K562 (cell line): ENCODE data around the gene DIAPH3. TPM values are rescaled to one million over a fixed set of nuclear protein-coding genes. Genes with fewer than 3 reads are reported as not detected.

Experiments used
- CBFA2T2 ChIP-seq: fragments of 450-650 bp; conservative IDR thresholded peaks from 2 replicates; pipeline ENCODE4 v1.6.1; 2017; ENCODE audit warnings: mild to moderate bottlenecking
- CXXC5 ChIP-seq: fragments of 250-450 bp; sonication (Bioruptor Pico); IDR thresholded peaks from 2 replicates; pipeline ENCODE4 v1.8.0; 2022; ENCODE audit warnings: inconsistent platforms, mild to moderate bottlenecking, moderate library complexity
- GTF2B ChIP-seq: IDR thresholded peaks from 2 replicates; pipeline ENCODE4 v1.6.1; 2011; ENCODE audit not compliant: insufficient read length; ENCODE audit errors: extremely low read depth
- JUND ChIP-seq, 2 experiments: IDR thresholded peaks; 2 replicates in 1 of 2; 3 replicates in 1 of 2; pipeline ENCODE4 v1.6.1; 2011; ENCODE audit warnings: borderline replicate concordance in 2 of 2, low read depth in 2 of 2, low read length in 2 of 2, improper control_type of control experiment in 1 of 2, missing biosample characterization in 1 of 2, missing genetic modification characterization in 1 of 2, missing genetic modification reagents in 1 of 2
- KAT2B ChIP-seq: IDR thresholded peaks from one replicate; pipeline ENCODE4 v1.6.1; 2012; ENCODE audit warnings: low read depth, mild to moderate bottlenecking, control low read depth, inconsistent platforms, low read length, moderate library complexity
- MED1 ChIP-seq: sonication (generic); formaldehyde crosslinking; IDR thresholded peaks from 2 replicates; pipeline ENCODE4 v1.8.1; 2023; ENCODE audit warnings: missing genetic modification reagents, borderline replicate concordance
- MTA2 ChIP-seq: fragments of 450-650 bp; IDR thresholded peaks from 2 replicates; pipeline ENCODE4 v1.6.1; 2016; ENCODE audit warnings: low read depth
- NRF1 ChIP-seq, 2 experiments: fragments of 450-650 bp; IDR thresholded peaks in 1 of 2; conservative IDR thresholded peaks in 1 of 2; 2 replicates each; pipeline ENCODE4 v1.6.1; 2014; ENCODE audit warnings: mild to moderate bottlenecking in 2 of 2
- PRMT5 ChIP-seq: sonication (generic); formaldehyde crosslinking; IDR thresholded peaks from 2 replicates; pipeline ENCODE4 v1.5.0; 2020; ENCODE audit warnings: missing genetic modification reagents
- TAF1 ChIP-seq: IDR thresholded peaks from 2 replicates; pipeline ENCODE4 v1.6.1; 2011; ENCODE audit warnings: mild to moderate bottlenecking, low read length, moderate library complexity; ENCODE audit not compliant: insufficient read depth, control insufficient read depth, severe bottlenecking; ENCODE audit errors: extremely low read depth
- TCF3 ChIP-seq: sonication (generic); formaldehyde crosslinking; IDR thresholded peaks from 2 replicates; pipeline ENCODE4 v1.4.0; 2020; ENCODE audit warnings: mild to moderate bottlenecking, missing genetic modification reagents
- TEAD4 ChIP-seq, 2 experiments: sonication (generic) in 1 of 2; formaldehyde crosslinking in 1 of 2; IDR thresholded peaks; 2 replicates each; pipeline versions ENCODE4 v1.6.1 to v1.8.0; 2012 to 2022; ENCODE audit warnings: borderline replicate concordance in 1 of 2, inconsistent platforms in 1 of 2, low read length in 1 of 2, mild to moderate bottlenecking in 1 of 2, missing genetic modification reagents in 1 of 2
- ZBTB12 ChIP-seq: fragments of 250-450 bp; sonication (Bioruptor Pico); IDR thresholded peaks from 2 replicates; pipeline ENCODE4 v1.4.0; 2020
- ZBTB5 ChIP-seq: fragments of 450-650 bp; IDR thresholded peaks from 2 replicates; pipeline ENCODE4 v1.6.1; 2017; ENCODE audit warnings: antibody characterized with exemption
- ZNF133 ChIP-seq: fragments of 250-450 bp; sonication (Bioruptor Pico); IDR thresholded peaks from 2 replicates; pipeline ENCODE4 v1.4.0; 2020; ENCODE audit warnings: mild to moderate bottlenecking
- ZNF655 ChIP-seq: fragments of 250-450 bp; sonication (Bioruptor Pico); IDR thresholded peaks from 2 replicates; pipeline ENCODE4 v1.5.0; 2021
- ZNF77 ChIP-seq: fragments of 250-450 bp; sonication (Bioruptor Pico); IDR thresholded peaks from 2 replicates; pipeline ENCODE4 v1.5.0; 2020
- ZNF780A ChIP-seq: fragments of 250-450 bp; sonication (Bioruptor Pico); IDR thresholded peaks from 2 replicates; pipeline ENCODE4 v1.5.0; 2021; ENCODE audit warnings: mild to moderate bottlenecking
- ZSCAN29 ChIP-seq: fragments of 450-650 bp; IDR thresholded peaks from 2 replicates; pipeline ENCODE4 v1.6.1; 2017
- polyA plus RNA-seq, 8 experiments: library from polyadenylated mRNA; depleted of rRNA in 4 of 8; stranded (reverse) in 5 of 8; unstranded in 3 of 8; fragments of >200 nt; fragmentation: Nextera tagmentation in 2 of 8; fragmentation: Illumina TruSeq in 1 of 8; extraction: Ambion mirVana in 2 of 8; extraction: Trizol in 1 of 8; gene quantifications; 2 replicates each; pipeline versions ENCODE4 v1.2.1 to v1.2.3, GENCODE V29; 2011 to 2014; ENCODE audit warnings: inconsistent platforms in 1 of 8, missing spikeins in 1 of 8
- total RNA-seq, 7 experiments: library from RNA; depleted of rRNA in 6 of 7; stranded (reverse); fragments of >200 nt in 6 of 7; fragmentation: Illumina TruSeq in 2 of 7; extraction: Trizol in 2 of 7; gene quantifications; 2 replicates each; pipeline versions ENCODE4 v1.2.1 to v1.2.3, GENCODE V29; 2011 to 2021; ENCODE audit warnings: low replicate concordance in 1 of 7
- TF ChIP-seq, protein P1 (sequence below): sonication (generic); formaldehyde crosslinking; IDR thresholded peaks from 2 replicates; pipeline ENCODE4 v1.8.1; 2023; ENCODE audit warnings: mild to moderate bottlenecking, missing genetic modification reagents
- TF ChIP-seq, protein P2 (sequence below): fragments of 200-800 bp; sonication (Bioruptor generic); IDR thresholded peaks from 2 replicates; pipeline ENCODE4 v1.6.1; 2017; ENCODE audit warnings: missing genetic modification characterization, missing compliant biosample characterization

DIAPH3 gene
- total and polyA plus RNA-seq, 9 of the 15 experiments (the other 6 are each of a cell fraction or from before 2014, with no cell fraction given): 9.0 to 18.7 (median 14.7) TPM

DNA sequence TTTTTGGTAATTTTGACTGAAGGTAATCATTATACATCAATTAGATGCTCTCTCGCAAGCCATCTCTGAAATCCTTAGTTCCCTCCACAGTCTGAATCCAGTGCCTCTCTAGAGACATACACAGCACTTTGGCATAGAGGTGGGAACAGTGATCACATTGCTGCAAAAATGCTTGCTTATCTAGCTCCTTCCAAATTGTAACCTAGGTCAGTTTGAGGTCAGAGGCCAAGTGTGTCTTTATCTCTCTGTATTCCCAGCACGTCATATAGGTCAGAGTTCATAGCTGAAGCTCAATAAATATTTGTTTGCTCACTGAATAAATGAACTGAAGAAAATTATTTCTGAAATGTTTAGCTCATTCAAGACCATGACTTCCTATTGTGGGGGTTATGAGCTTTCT, 462.5 kb downstream of the DIAPH3 start (continued):
- TF ChIP-seq TCF3 (peak; percentile 60), GTF2B (no peak), ZNF77 (CRISPR knock-in tag) (no peak), KAT2B (no peak), MED1 (CRISPR knock-in tag) (no peak), PRMT5 (no peak), ZNF780A (CRISPR knock-in tag) (no peak), TAF1 (no peak), ZNF133 (CRISPR knock-in tag) (no peak), JUND (IDR thresholded peaks at IDR 0.05; ENCODE audit: borderline replicate concordance, low read depth, low read length) (no peak), JUND (tag; IDR thresholded peaks at IDR 0.05; ENCODE audit: borderline replicate concordance, low read depth, low read length) (0 out of 3 replicates have a peak, but pooled peaks have one; percentile 14), CXXC5 (CRISPR knock-in tag) (no peak), TEAD4 (IDR thresholded peaks at IDR 0.05; ENCODE audit: low read length) (peak; percentile 61), TEAD4 (CRISPR knock-in tag; IDR thresholded peaks at IDR 0.05; ENCODE audit: borderline replicate concordance) (no peak), ZSCAN29 (no peak), ZBTB5 (no peak), ZBTB12 (CRISPR knock-in tag) (no peak), NRF1 (conservative IDR thresholded peaks at IDR 0.05 in 1 of 2, IDR thresholded peaks at IDR 0.05 in 1 of 2) (no peak), MTA2 (0 out of 2 replicates have a peak, but pooled peaks have one; percentile 11), CBFA2T2 (peak; percentile 39; the same call in 1 of the 2 replicates), ZNF655 (CRISPR knock-in tag) (no peak)
- TF ChIP-seq, protein P1, sequence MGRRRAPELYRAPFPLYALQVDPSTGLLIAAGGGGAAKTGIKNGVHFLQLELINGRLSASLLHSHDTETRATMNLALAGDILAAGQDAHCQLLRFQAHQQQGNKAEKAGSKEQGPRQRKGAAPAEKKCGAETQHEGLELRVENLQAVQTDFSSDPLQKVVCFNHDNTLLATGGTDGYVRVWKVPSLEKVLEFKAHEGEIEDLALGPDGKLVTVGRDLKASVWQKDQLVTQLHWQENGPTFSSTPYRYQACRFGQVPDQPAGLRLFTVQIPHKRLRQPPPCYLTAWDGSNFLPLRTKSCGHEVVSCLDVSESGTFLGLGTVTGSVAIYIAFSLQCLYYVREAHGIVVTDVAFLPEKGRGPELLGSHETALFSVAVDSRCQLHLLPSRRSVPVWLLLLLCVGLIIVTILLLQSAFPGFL (CRISPR knock-in tag): no peak
- TF ChIP-seq, protein P2, sequence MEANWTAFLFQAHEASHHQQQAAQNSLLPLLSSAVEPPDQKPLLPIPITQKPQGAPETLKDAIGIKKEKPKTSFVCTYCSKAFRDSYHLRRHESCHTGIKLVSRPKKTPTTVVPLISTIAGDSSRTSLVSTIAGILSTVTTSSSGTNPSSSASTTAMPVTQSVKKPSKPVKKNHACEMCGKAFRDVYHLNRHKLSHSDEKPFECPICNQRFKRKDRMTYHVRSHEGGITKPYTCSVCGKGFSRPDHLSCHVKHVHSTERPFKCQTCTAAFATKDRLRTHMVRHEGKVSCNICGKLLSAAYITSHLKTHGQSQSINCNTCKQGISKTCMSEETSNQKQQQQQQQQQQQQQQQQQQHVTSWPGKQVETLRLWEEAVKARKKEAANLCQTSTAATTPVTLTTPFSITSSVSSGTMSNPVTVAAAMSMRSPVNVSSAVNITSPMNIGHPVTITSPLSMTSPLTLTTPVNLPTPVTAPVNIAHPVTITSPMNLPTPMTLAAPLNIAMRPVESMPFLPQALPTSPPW (CRISPR knock-in tag): no peak
